ENCODE results near the gene VEGFC.

DNA sequence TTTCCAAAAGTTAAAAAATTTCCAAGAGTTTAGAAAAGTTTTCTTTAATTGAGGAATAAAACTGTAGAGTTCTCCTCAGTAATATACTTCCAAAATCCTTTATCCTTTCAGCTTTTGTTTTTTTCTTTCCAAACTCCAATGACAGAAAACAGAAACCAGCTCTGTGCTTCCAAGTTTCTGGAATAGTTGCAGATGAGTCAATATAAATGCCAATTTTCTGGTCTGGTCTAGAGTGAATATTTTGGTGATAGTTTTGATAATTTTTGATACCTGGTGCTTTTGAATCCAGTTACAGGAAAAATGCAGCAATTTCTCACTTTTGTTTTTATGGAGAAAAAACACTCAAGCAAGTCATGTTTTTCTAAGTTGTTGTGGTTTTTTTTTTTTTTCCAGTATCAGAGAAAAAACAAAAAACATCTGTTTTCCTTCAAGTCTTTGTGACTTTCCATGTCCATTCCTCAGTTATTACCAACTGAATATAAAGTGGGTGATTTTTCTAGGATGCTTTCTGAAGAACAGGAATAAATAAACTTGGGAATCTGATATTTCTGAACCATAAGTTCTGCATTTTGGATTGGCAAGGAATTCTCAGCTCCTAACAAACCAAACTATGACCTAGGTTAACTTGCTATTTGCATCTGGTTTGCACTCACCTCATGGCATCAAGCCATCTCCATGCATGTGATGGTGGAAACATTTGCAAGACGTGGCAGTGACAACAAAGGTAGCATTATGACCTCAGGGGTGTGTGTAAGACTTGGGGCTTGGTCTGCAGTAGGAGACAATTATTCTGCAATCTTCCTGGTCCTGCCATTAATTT, 139.1 kb downstream of the VEGFC start:
- TF ChIP-seq, protein P1, sequence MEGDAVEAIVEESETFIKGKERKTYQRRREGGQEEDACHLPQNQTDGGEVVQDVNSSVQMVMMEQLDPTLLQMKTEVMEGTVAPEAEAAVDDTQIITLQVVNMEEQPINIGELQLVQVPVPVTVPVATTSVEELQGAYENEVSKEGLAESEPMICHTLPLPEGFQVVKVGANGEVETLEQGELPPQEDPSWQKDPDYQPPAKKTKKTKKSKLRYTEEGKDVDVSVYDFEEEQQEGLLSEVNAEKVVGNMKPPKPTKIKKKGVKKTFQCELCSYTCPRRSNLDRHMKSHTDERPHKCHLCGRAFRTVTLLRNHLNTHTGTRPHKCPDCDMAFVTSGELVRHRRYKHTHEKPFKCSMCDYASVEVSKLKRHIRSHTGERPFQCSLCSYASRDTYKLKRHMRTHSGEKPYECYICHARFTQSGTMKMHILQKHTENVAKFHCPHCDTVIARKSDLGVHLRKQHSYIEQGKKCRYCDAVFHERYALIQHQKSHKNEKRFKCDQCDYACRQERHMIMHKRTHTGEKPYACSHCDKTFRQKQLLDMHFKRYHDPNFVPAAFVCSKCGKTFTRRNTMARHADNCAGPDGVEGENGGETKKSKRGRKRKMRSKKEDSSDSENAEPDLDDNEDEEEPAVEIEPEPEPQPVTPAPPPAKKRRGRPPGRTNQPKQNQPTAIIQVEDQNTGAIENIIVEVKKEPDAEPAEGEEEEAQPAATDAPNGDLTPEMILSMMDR (IDR thresholded peaks at IDR 0.05; ENCODE audit: insufficient read depth, low read length), result no peak
- TF ChIP-seq, protein P2, sequence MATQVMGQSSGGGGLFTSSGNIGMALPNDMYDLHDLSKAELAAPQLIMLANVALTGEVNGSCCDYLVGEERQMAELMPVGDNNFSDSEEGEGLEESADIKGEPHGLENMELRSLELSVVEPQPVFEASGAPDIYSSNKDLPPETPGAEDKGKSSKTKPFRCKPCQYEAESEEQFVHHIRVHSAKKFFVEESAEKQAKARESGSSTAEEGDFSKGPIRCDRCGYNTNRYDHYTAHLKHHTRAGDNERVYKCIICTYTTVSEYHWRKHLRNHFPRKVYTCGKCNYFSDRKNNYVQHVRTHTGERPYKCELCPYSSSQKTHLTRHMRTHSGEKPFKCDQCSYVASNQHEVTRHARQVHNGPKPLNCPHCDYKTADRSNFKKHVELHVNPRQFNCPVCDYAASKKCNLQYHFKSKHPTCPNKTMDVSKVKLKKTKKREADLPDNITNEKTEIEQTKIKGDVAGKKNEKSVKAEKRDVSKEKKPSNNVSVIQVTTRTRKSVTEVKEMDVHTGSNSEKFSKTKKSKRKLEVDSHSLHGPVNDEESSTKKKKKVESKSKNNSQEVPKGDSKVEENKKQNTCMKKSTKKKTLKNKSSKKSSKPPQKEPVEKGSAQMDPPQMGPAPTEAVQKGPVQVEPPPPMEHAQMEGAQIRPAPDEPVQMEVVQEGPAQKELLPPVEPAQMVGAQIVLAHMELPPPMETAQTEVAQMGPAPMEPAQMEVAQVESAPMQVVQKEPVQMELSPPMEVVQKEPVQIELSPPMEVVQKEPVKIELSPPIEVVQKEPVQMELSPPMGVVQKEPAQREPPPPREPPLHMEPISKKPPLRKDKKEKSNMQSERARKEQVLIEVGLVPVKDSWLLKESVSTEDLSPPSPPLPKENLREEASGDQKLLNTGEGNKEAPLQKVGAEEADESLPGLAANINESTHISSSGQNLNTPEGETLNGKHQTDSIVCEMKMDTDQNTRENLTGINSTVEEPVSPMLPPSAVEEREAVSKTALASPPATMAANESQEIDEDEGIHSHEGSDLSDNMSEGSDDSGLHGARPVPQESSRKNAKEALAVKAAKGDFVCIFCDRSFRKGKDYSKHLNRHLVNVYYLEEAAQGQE (IDR thresholded peaks at IDR 0.05; ENCODE audit: insufficient replicate concordance, low read depth), result no peak
- TF ChIP-seq POLR2AphosphoS5 (IDR thresholded peaks at IDR 0.05; ENCODE audit: low read depth), result no peak
- TF ChIP-seq GABPA (IDR thresholded peaks at IDR 0.05; ENCODE audit: low read depth), result no peak
- TF ChIP-seq SPI1 (IDR thresholded peaks at IDR 0.05; ENCODE audit: borderline replicate concordance, low read depth), result no peak
